Endodermal cell (in vitro differentiated cells): ENCODE measurements around the gene RSRC1. TPM values are rescaled to one million over a fixed set of nuclear protein-coding genes. Genes with fewer than 3 reads are reported as not detected.
A peak's percentile ranks its signal among the peaks of the same experiment; 100 is the strongest.

Experiments
- DNase-seq: peaks from one replicate; pipeline ENCODE4 v3.0.0-alpha.2; 2017
- H3K27ac ChIP-seq: 2 replicates; pipeline ENCODE4 v1.5.1; 2013; ENCODE audit warnings: mild to moderate bottlenecking, low read depth, low read length, moderate library complexity
- H3K27me3 ChIP-seq: 2 replicates; pipeline ENCODE4 v1.6.1; 2013; ENCODE audit warnings: mild to moderate bottlenecking, low read length, moderate library complexity; ENCODE audit not compliant: insufficient read depth, control insufficient read depth, poor library complexity, severe bottlenecking
- H3K36me3 ChIP-seq: 2 replicates; pipeline ENCODE4 v1.7.0; 2013; ENCODE audit warnings: mild to moderate bottlenecking, low read length, moderate library complexity; ENCODE audit not compliant: control insufficient read depth, insufficient read depth
- H3K4me1 ChIP-seq: one replicate; pipeline ENCODE4 v1.7.0; 2013; ENCODE audit warnings: low read length; ENCODE audit not compliant: control insufficient read depth, insufficient read depth
- H3K4me3 ChIP-seq: 2 replicates; pipeline ENCODE4 v1.5.1; 2013; ENCODE audit warnings: mild to moderate bottlenecking, low read length, moderate library complexity
- H3K9ac ChIP-seq: 2 replicates; pipeline ENCODE4 v1.6.1; 2013; ENCODE audit warnings: mild to moderate bottlenecking, low read length, moderate library complexity; ENCODE audit not compliant: poor library complexity, severe bottlenecking; ENCODE audit errors: extremely low read depth
- H3K9me3 ChIP-seq: 2 replicates; pipeline ENCODE4 v1.6.1; 2013; ENCODE audit warnings: mild to moderate bottlenecking, low read length, moderate library complexity; ENCODE audit not compliant: control insufficient read depth
- H3K27ac Mint-ChIP-seq: 2 replicates; pipeline ENCODE4 v1.8.0; 2020; ENCODE audit warnings: mixed read lengths
- H3K27me3 Mint-ChIP-seq: 2 replicates; pipeline ENCODE4 v1.8.0; 2021; ENCODE audit warnings: mild to moderate bottlenecking, mixed read lengths; ENCODE audit not compliant: insufficient read depth
- H3K36me3 Mint-ChIP-seq: 2 replicates; pipeline ENCODE4 v1.8.0; 2020; ENCODE audit warnings: low read depth, mixed read lengths
- H3K4me1 Mint-ChIP-seq: 2 replicates; pipeline ENCODE4 v1.8.0; 2020; ENCODE audit warnings: mixed read lengths
- H3K4me3 Mint-ChIP-seq: 2 replicates; pipeline ENCODE4 v1.8.0; 2020; ENCODE audit warnings: mild to moderate bottlenecking, moderate library complexity, mixed read lengths
- H3K9me3 Mint-ChIP-seq: 2 replicates; pipeline ENCODE4 v1.8.0; 2020; ENCODE audit warnings: mild to moderate bottlenecking, mixed read lengths
- CTCF ChIP-seq: fragments of 200-600 bp; sonication (generic); conservative IDR thresholded peaks from 2 replicates; pipeline ENCODE4 v1.5.0; 2021; ENCODE audit warnings: antibody characterized with exemption, mild to moderate bottlenecking
- WGBS, 2 experiments: methylation state at CpG; one replicate each; pipeline versions ENCODE4 v1.1.5 to v1.1.7; 2013; ENCODE audit warnings: missing lambda C conversion rate in 2 of 2, mixed read lengths in 1 of 2; ENCODE audit not compliant: insufficient coverage in 1 of 2, insufficient read length in 1 of 2; 5-methylcytosine and 5-hydroxymethylcytosine counted together
- total RNA-seq, 2 donors: library from RNA; stranded (reverse); fragmentation: NEBNext Ultra II Directional in 1 of 2; extraction: Animal tissue kit (Norgen Biotek cat#: 25700) in 1 of 2; gene quantifications; 2 replicates in 1 of 2; 3 replicates in 1 of 2; pipeline ENCODE4 v1.2.1, GENCODE V29; 2021

Gene RSRC1
- total RNA-seq, 2 donors from 2014 or later, result 45.3 to 52.1 TPM

GRCh38 chr3:158570999-158571702 is 461.3 kb downstream of the RSRC1 start, which contains the start of gene MLF1:
TSS of gene MLF1 (plus strand) at chr3:158571194. CDS start at chr3:158571301, 107 bp downstream.
- peaks cover 20% of the 10 kb centered on the region for H3K27me3 ChIP-seq
- Mint-ChIP-seq H3K36me3 (no peaks in the 10 kb centered on the region), H3K9me3 (peaks cover 5% of the 10 kb centered on the region), H3K27ac (peak within 1 kb of the TSS; percentile 89), H3K4me3 (peak within 1 kb of the TSS; percentile 72), H3K4me1 (peaks cover 1% of the 10 kb centered on the region), H3K27me3 (peaks cover 36% of the 10 kb centered on the region)
- peak within 1 kb of the TSS; percentile 95 for H3K4me3 ChIP-seq
- peak; percentile 99 for DNase-seq
- peak within 1 kb of the TSS; percentile 95 for H3K9ac ChIP-seq
- WGBS, 2 experiments, result 5 to 9% methylated on average over 25 to 51 of the region's 51 CpGs
- no peak for TF ChIP-seq CTCF
- H3K27ac ChIP-seq, result peak within 1 kb of the TSS; percentile 80
- no peaks in the 10 kb centered on the region for H3K4me1 ChIP-seq
- no peaks in the 10 kb centered on the region for H3K36me3 ChIP-seq
- H3K9me3 ChIP-seq, result no peaks in the 10 kb centered on the region

- peaks cover 36% of the 10 kb centered on the region for H3K27me3 Mint-ChIP-seq
- Histone ChIP-seq H3K9me3 (no peaks in the 10 kb centered on the region), H3K36me3 (no peaks in the 10 kb centered on the region), H3K27me3 (peaks cover 16% of the 10 kb centered on the region), H3K9ac (no peak overlapping the region), H3K4me3 (no peak overlapping the region), H3K4me1 (no peaks in the 10 kb centered on the region), H3K27ac (no peak overlapping the region)
- 95 to 100% methylated on average over 4 to 16 of the region's 16 CpGs for WGBS, 2 experiments
- no peak overlapping the region for H3K27ac Mint-ChIP-seq
- H3K4me1 Mint-ChIP-seq, result peaks cover 1% of the 10 kb centered on the region
- no peak overlapping the region for H3K4me3 Mint-ChIP-seq
- no peak for TF ChIP-seq CTCF
- DNase-seq, result no peak
- H3K36me3 Mint-ChIP-seq, result no peaks in the 10 kb centered on the region
- H3K9me3 Mint-ChIP-seq, result peaks cover 5% of the 10 kb centered on the region
These were observed 462.3 kb downstream of the RSRC1 start for GRCh38 chr3:158571969-158572765.

GRCh38 chr3:158572766-158573060 is 462.8 kb downstream of the RSRC1 start:
- TF ChIP-seq CTCF, result no peak
- no peaks in the 10 kb centered on the region for H3K9me3 ChIP-seq
- H3K9ac ChIP-seq, result no peak overlapping the region
- H3K27me3 ChIP-seq, result peaks cover 15% of the 10 kb centered on the region
- H3K4me1 ChIP-seq, result no peaks in the 10 kb centered on the region
- peaks cover 5% of the 10 kb centered on the region for H3K9me3 Mint-ChIP-seq
- DNase-seq, result no peak
- WGBS, 2 experiments, result 93 to 100% methylated on average over 3 to 8 of the region's 8 CpGs
- no peak overlapping the region for H3K4me3 ChIP-seq
- H3K36me3 ChIP-seq, result no peaks in the 10 kb centered on the region
- peaks cover 35% of the 10 kb centered on the region for H3K27me3 Mint-ChIP-seq
- H3K36me3 Mint-ChIP-seq, result no peaks in the 10 kb centered on the region
- H3K27ac Mint-ChIP-seq, result no peak overlapping the region
- H3K4me1 Mint-ChIP-seq, result peaks cover 1% of the 10 kb centered on the region
- no peak overlapping the region for H3K4me3 Mint-ChIP-seq
- no peak overlapping the region for H3K27ac ChIP-seq
